ENCODE data around the gene NDST4. TPM values are rescaled to one million over a fixed set of nuclear protein-coding genes. Genes with fewer than 3 reads are reported as not detected.

NDST4 gene
- total RNA-seq, 1 donor from 2014 or later: 0.11 TPM

GRCh38 chr4:115107411-115107810, 6.0 kb downstream of the NDST4 start:
- DNase-seq: no peak
- TF ChIP-seq CTCF (IDR thresholded peaks at IDR 0.05; ENCODE audit: borderline replicate concordance): no peak
- H3K9me3 ChIP-seq (replicated peaks): no peaks in the 10 kb centered on the region
- intact Hi-C loops (cut with micrococcal nuclease): no loop called here
- no peak overlapping the region for H3K27ac ChIP-seq (replicated peaks)
- no peaks in the 10 kb centered on the region for H3K36me3 ChIP-seq
- no peaks in the 10 kb centered on the region for H3K27me3 ChIP-seq (ENCODE audit: low read depth)
- no peaks in the 10 kb centered on the region for H3K4me1 ChIP-seq
- no peak overlapping the region for H3K4me3 ChIP-seq

- DNase-seq: no peak
- Histone ChIP-seq H3K27me3 (ENCODE audit: low read depth) (no peaks in the 10 kb centered on the region), H3K36me3 (no peaks in the 10 kb centered on the region), H3K4me1 (no peaks in the 10 kb centered on the region), H3K9me3 (replicated peaks) (no peaks in the 10 kb centered on the region), H3K4me3 (no peak overlapping the region), H3K27ac (replicated peaks) (no peak overlapping the region)
- intact Hi-C loops (cut with micrococcal nuclease): no loop called here
- no peak for TF ChIP-seq CTCF (IDR thresholded peaks at IDR 0.05; ENCODE audit: borderline replicate concordance)
Measured at GRCh38 chr4:115101675-115102074, 11.7 kb downstream of the NDST4 start.

- no peaks in the 10 kb centered on the region for H3K27me3 ChIP-seq (ENCODE audit: low read depth)
- DNase-seq: no peak
- H3K4me3 ChIP-seq: no peak overlapping the region
- H3K36me3 ChIP-seq: no peaks in the 10 kb centered on the region
- H3K27ac ChIP-seq (replicated peaks): no peak overlapping the region
- no peaks in the 10 kb centered on the region for H3K9me3 ChIP-seq (replicated peaks)
- TF ChIP-seq CTCF (IDR thresholded peaks at IDR 0.05; ENCODE audit: borderline replicate concordance): peak; percentile 57
- intact Hi-C loops (cut with micrococcal nuclease): no loop called here
- no peaks in the 10 kb centered on the region for H3K4me1 ChIP-seq
Measured at GRCh38 chr4:115090483-115091075, 22.8 kb downstream of the NDST4 start.

- no peak overlapping the region for H3K27ac ChIP-seq (replicated peaks)
- no peaks in the 10 kb centered on the region for H3K27me3 ChIP-seq (ENCODE audit: low read depth)
- no peaks in the 10 kb centered on the region for H3K4me1 ChIP-seq
- DNase-seq: no peak
- H3K9me3 ChIP-seq (replicated peaks): peaks cover 20% of the 10 kb centered on the region
- intact Hi-C loops (cut with micrococcal nuclease): no loop called here
- TF ChIP-seq CTCF (IDR thresholded peaks at IDR 0.05; ENCODE audit: borderline replicate concordance): no peak
- no peak overlapping the region for H3K4me3 ChIP-seq
- H3K36me3 ChIP-seq: no peaks in the 10 kb centered on the region
Measured at GRCh38 chr4:115082633-115083032, 30.8 kb downstream of the NDST4 start.

- no peaks in the 10 kb centered on the region for H3K36me3 ChIP-seq
- intact Hi-C loops (cut with micrococcal nuclease): no loop called here
- no peaks in the 10 kb centered on the region for H3K27me3 ChIP-seq (ENCODE audit: low read depth)
- no peak for DNase-seq
- H3K4me1 ChIP-seq: no peaks in the 10 kb centered on the region
- no peak for TF ChIP-seq CTCF (IDR thresholded peaks at IDR 0.05; ENCODE audit: borderline replicate concordance)
- no peak overlapping the region for H3K4me3 ChIP-seq
- H3K9me3 ChIP-seq (replicated peaks): no peaks in the 10 kb centered on the region
- no peak overlapping the region for H3K27ac ChIP-seq (replicated peaks)
Measured at GRCh38 chr4:115076691-115077090, 36.7 kb downstream of the NDST4 start.
